T1000 (cell line): ENCODE measurements around the gene TUBB2A.
"Not testable (repeated sequence)": the region's sequence is repeated elsewhere in the genome, so short reads cannot be mapped to it uniquely, and the experiment has no call there.

ENCODE experiments used
- DNase-seq: peaks from one replicate; lab custom pipeline; 2025; ENCODE audit warnings: mixed read lengths; lab: John Stamatoyannopoulos, UW

Gene TUBB2A

DNA sequence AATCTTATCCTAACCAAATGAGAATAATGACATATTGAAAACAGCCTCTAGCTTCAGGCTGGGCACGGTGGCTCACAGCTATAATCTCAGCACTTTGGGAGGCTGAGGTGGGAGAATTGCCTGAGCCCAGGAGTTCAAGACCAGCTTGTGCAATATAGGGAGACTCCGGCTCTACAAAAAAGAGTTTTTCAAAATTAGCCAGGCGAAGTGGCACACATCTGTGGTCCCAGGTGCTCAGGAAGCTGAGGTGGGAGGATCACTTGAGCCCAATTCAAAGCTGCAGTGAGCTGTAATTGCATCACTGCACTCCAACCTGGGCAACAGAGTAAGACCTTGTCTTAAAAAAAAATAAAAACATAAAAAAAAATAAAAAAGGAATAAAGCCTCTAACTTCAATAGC lies 4.7 kb downstream of the TUBB2A start:
- no peak for DNase-seq

DNA sequence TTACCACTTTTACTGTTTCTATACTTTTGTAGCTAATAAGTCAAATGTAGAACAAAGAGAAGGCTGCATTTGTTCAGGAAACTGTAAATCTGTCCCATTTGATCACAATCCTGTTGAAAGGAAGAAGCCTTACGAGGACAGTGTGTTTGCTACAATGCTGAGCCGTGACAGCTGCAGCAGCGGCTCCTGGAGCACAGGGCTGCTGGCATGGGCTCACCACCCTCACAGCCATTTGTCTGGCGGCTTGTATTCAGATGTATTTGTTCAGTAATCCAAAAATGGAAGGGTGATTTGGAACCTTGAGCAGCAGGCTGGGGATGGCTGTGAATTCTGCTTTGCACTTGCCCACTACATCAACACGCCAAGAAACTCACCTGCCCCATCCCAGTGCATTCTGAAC lies 5.7 kb downstream of the TUBB2A start:
- DNase-seq = no peak

DNA sequence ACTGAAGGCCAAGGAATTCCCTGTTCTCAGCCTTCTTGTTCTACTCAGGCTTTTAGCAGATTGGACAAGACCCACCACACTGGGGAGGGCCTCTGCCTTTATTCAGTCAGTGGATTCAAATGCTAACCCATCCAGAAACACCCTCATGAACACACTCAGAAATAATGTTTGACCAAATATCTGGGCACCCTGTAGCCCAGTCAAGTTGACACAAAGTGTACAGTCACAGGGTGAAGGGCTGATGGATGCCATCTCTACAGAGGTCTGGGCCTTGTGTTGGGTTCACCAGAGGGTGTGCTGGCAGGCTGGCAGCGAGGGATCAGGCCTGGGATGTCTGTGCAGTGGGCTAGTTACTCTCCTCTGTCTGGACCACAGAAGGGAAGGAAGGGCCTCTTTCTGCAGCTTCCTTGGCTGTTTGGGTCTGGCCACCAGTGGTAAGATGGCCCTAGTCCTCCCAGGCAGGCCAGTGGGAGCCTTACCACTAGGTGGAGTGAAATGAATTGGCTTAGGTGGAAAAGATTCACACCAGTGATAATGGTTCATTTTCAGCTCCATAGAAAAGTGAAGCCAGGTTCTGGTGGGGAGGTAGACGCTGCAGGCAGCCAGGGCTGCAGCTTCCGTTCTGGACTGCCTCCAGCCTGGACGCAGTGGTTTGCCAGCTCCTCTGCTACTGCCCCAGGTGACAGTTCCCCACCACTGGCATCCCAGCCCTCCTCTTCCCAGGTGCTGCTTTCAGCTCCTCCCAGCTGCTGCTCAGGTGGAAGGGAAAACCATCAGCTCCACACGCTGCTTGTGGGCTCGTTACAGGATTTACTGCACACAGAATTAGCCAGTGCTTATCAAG lies 9.2 kb downstream of the TUBB2A start:
- no peak for DNase-seq

DNA sequence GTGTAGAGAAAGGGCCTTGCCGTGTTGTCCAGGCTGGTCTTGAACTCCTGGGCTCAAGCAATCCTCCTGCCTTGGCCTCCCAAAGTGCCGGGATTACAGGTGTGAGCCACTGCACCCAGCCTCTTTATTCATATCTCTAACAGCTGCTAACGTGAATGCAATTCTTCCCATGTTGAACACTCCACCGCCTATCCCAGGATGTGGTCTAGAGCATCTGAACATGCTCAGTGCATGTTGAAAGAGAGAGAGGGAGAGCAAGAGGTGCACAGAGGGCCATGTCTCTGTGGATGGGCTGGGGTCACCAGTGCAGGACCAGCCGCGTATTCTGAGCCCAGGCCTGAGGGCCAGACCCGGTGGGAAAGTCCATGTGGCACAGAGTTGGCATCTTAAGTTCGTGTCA lies 12.8 kb downstream of the TUBB2A start:
- no peak for DNase-seq

DNA sequence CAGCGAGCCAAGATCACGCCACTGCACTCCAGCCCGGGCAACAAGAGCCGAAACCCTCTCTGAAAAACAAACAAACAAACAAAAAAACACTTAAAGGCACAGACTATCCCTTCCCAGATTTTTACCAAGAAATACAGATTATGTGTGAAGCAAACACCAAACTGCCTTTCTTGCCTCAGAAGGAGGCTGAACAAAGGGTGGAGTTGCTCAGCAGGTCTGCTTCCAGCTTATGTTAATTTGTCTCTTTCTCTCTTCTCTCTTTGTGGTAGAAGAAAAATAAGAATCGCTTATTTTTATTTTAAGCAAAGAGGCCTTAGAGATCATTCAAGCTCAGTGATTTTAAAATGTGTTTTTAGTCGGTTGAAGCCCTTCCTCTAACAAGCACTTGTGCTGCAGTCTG lies 14.2 kb downstream of the TUBB2A start:
- no peak for DNase-seq

DNA sequence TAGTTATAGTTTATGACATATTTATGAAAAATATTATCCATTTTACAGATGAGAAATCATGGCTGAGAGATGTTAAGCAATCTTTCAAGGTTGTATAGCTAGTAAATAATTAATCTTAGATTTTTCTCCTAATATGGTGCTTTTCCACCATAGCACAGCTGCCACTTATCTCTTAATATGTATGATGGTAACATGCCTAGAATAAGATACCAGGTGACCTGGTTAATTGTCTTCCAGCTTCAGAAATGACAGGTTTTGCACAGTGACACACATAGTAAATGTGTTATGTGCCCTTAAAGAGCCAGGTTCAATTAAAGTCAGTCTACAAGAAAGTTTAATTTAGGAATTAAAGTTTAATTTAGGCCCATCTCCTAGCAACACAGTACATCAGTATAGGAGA lies 14.8 kb downstream of the TUBB2A start:
- DNase-seq = no peak

DNA sequence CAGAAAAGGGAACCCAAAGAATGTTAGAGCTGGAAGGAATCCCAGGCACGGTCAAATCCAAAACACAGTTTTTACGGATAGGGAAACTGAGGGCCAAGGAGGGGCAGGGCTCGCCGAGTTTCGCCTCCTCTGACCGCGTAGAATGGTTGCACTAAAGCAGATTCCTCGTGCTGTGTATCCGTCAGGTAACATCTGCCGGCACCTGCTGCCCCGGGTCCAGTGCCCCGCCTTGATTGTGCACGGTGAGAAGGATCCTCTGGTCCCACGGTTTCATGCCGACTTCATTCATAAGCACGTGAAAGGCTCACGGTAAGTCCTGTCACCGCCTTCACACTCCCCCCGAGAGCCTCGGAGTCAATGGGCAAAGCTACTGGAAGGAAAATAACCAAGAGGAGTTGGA lies 17.1 kb downstream of the TUBB2A start:
- DNase-seq = no peak

DNA sequence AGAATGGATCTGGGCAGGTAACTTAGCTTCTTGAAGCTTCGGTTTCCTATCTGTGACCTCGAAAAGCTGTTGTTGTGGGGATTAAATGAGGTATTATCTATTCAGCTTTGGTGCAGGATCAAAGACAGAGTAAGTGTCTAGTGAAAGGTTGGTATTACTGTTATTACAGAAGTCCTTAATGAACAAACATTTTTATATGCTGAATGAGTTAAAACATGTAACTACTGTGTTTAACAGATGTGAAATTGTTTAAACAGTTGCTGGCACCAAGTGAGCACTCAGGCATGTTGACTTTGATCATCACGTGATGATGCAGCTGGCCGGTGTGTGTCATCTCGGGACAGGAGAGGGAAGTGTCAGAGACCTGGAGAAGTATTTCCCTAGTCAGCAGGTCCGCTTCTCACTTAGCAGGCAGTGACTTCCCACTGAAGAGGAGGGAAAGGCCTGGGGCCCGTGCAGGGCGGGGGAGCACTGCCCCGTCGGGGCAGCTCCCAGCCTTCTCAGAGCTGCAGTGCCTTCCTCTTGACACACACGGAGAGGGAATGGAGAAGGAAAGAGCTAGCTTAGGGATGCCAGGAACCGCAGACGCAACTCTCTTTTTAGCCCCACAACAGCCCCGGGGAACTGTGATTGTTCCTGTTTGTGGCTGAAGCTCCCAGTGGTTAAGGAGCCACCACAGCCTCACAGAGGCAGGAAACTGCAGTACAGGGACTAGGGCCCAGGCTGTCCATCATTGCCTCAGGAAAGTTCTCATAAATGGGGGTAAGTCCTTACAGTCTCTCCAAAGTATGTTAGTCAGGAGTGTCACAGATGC lies 18.0 kb downstream of the TUBB2A start:
- no peak for DNase-seq

DNA sequence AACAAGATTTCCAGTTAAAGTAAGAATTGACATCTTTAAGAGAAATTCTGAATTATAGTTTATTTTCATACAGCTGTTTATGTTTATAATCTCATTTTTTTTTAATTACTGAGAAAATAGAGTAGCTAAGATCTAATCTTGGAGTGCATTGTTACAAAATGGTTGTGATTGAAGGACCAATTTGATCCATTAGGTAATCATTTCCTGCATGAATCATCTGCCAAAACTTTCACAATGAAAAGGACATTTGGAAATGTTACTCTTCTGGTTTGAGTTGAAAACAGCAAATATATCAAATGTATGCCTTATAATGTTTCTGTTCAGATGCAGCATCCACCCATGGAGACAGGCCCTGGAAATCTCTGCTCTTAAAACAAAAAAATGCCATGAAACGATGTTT lies 19.0 kb downstream of the TUBB2A start:
- no peak for DNase-seq

DNA sequence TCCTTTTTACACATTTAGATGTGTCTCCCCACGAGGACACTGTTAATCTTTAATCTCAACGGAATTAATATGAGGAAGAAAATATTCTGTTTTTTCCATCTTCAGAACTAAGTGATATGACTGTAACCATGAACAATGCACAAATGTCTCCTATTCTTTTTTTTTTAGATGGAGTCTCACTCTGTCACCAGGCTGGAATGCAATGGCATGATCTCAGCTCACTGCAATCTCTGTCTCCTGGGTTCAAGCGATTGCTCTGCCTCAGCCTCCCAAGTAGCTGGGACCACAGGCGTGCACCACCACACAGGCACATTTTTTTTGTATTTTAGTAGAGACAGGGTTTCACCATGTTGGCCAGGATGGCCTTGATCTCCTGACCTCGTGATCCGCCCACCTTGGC lies 19.5 kb downstream of the TUBB2A start:
- not testable (repeated sequence) for DNase-seq

DNA sequence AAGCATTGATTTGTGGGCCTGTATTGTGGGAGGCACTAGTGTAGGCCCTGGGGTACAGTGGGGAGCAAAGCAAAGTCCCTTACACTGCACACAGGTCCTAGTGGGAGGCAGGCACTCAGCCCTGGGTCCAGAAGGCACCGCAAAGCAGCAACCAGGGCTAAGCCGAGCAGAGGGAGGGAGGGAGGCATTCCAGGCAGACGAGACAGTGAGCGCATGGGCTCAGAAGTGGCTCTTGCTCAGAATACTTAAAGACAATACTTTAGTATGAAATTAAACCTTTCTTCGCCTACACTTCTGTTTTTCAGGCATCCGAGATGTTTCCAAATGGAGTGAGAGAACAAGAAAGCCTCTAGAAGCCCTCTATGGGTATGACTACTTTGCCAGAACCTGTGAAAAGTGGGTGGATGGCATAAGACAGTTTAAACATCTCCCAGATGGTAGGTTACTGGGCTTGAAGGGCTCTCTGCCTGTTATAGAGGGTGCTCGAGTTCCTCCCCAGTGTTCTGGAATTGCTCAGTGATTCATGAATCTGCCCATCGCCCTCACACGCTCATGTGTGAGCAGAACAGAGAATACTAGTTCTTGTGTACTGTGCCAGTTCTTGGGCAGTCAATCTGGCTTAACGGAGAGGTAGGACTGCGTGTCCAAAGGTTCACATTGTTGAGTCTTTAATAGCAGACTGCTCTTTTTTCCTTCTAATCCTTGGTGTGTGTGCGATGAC lies 20.1 kb downstream of the TUBB2A start:
- no peak for DNase-seq

DNA sequence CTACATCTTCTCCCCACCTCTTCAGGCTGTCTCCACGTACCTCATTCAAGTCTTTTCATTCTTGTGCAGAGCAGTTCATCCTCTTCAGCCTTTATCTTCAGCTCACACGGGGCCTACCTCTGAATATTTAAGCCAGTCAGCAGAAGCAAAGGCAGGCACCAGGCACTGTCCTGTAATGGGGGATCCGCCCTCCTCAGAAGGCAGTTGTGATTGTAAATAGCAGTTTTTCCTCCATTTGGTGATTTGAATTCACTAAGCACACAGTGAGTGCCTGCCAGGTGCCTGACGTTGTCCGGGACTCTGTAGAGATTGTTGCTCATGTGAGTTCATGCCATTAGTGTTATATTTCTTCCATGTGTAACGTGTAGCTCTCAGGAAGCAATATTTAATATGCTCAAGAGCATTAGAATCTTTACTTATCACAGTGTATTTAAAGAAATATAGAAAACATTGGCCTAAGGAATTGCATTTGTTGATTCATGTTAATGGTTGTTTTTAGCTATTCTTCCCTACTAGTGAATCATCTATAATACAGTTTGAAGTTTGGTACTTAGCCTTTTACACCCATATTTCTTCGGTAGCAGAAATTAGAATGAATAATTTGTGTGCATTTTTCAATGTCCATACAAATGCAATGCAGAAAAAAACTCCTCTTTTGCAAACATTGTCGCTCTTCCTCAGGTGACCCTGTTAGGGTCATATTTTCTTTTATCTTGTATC lies 20.9 kb downstream of the TUBB2A start:
- no peak for DNase-seq

DNA sequence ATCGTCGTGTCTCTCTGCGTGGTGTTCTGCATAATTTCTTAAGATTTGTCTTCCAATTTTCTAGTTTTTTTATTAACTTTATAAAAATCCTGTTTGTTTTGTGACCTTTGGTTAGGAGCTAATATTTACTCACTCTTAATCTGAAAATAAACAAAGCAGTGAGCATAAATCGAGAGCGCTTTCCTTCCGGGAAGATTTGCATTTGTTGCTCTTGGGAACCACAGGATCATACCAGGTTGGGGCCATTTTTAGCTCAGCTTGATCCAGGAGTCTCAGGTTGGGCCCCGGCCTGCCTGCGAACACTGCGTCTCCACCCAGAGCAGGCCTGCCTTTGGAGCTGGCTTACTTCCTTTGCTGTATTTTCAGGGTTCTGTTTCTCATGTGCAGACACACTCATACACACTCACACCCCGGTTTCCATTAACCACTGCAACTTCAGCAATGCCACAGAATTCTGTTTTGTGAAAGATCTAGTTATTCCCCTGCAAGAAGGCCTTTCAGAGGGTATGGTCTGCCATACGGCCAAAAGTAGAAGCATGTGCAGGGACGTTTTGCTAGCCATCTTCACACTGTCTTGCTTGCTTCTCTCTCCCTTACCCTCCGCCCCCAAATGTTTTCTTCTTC lies 21.6 kb downstream of the TUBB2A start:
- DNase-seq = no peak

DNA sequence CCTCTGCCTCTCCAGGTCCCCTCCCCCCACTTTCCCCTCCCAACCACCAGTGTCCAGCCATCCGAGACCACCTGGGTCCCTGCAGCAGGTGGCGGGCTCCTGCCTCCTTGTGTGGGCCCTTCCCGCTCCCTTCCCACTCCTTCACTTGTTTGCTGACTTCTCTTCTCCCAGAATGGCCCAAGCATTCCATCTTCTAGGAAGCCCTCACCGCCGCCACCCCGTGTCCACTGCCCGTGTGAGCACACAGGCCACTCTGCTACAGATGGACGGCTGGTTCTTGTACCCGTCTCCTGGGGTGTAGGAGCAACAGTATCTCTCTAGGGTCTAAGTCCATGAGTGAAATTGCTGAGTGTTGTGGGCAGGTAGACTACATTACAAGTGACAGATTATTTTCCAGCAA lies 23.8 kb downstream of the TUBB2A start:
- DNase-seq = no peak

DNA sequence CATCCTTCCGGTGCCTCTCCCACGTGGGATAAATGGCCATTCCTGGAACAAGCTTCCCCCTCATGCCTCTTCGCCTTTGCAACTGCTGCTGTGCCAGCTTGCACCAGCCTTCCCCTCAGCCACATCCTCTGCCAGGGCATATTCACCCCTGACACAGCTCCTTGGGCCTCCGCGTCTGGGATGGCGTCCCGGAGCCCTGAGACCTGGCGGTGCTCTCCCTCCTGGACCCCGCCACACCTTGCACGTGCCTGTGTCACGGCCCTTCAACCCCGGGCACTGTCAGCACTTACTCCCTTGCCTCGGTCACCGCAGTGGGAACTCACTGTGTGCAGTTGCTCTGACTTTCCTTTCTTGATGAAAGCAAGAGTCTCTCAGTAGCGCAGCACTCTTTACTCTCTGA lies 25.6 kb downstream of the TUBB2A start:
- DNase-seq = no peak

DNA sequence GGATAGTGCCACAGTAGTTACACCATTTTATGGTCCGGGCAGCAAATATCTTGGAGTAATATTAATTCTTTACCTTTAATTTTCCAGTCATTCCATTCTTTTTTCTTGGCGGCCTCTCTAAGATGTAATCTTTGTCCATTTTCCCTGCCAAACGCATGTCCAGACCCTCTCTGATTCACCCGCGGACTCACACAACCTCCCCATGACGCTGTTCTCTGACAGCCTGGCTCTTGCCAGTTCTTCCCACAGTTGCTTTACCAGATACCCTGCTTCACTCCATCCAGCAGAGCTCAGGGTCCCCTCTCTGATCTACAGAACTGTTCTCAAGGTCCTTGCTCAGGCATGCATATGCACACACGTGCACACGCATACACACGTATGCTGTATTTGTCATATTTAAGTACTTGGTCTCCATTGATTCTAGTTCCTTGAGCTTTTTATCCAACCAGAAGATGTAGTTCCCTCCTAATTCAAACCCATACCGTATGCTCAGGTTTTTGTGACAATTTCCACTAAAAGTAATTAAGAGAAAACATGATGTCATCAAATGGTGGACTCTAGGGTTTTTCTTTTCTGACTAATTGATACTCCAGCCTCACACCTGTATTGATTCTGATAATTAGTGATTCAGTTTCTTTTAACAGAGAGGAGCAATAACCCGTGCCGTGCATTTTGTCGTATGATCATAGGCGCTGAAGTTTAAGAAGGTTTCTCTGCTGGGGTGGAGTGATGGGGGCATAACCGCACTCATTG lies 28.8 kb downstream of the TUBB2A start:
- DNase-seq = no peak

DNA sequence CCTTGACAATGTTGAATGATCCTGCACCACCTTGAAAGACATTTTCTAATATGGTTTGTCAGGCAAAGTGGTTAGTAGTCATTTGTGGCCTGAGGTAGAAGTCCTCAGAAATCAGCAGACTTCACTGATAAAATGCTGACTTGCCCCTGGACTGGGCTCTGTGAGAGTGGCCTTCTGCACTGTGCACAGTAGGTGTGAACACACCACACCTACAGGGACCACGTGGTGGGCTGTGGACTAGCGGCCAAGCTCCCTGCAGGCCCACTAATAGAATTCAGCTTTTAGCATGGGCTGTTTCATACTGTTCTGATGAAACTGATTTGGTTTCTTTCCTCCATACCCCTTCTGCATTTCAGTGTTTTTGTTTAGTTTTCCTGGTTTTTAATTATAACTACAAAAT lies 31.5 kb downstream of the TUBB2A start:
- no peak for DNase-seq

DNA sequence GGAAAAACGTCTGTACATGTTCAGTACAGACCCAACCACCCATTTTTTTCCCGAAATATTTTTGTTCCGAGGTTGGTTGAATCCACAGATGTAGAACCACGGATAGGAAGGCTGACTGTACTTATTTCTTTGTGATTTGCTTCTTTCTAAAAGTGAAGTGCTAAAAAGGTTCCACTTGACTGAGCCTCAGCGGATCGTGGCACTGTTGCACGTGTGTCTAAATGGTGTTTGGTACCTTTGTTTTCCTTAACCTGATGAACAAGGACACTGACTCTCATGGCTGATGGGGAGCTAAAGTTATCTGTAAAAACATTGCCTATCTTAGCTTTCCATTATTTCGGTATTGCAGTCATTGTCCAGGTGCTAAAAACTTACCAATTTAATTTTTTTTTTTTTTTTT lies 32.7 kb downstream of the TUBB2A start:
- no peak for DNase-seq

DNA sequence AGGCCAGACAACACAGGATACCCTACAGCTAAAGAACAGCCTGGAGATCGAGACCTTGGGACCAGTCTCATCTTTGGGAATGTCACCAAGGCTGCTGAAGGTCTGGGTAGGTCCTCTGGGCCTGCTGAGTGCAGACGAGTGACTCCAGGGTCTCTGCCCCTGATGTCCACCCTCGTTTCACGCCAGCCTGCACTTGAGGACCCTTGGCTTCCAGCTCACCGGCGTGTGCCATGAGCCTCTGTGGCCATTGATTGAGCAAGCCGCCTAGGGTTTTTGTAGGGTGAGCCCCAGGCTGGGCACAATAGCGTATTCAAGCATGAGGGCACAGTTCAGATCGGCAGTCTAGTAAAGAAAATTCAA lies 34.5 kb downstream of the TUBB2A start:
- no peak for DNase-seq

DNA sequence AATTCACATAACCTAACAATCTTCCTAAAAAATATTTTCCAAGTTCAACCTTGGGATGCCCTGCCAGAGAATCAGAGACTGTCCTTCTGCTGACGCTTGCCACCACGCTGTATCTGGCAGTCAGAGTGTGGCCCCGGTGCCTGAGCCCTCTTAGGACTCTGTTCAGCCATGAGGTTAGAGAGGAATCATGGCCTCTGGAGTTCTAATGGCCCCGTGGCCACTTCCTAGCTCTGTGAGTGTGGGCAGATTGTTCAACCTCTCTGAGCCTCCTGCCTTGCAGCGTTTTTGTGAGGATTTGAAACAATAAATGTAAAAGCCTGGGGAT lies 36.6 kb downstream of the TUBB2A start:
- no peak for DNase-seq

DNA sequence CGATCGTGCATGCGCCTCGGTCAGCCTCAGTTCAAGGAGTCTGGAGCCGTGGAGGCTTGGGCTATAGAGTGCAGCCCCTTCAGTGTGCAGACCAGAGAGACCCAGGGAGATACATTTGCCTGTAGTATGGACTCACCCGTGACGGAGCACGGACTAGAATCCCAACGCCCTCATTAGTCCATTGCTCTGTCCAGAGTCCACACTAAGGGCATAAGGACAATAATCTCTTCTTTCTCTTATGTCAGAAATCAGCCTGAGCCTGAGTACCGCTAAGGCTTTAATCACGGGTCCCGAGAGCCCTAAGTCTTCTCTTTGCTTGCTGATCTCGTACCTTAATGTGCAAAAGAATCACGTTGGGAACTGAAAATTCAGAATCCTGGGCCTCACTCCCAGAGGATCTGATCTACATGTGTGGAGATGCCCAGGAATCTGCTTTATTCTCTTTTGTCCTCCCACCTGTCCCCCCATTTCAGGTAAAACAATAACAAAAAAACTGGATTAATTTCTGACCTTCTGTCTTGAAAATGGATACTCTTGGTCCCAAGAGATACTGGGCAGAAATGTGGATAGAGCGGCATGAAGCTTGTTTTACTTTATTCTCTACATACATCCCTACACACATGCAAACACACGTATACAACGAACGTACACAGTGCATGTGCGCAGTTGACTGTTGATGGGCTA lies 38.2 kb downstream of the TUBB2A start:
- DNase-seq = no peak
